GM13977 (cell line): Measurements from ENCODE around the gene NAA40.

Experiments
- DNase-seq: peaks from one replicate; pipeline ENCODE4 v3.0.0; 2012; ENCODE audit warnings: low spot score
- in situ Hi-C: fragments of 300-500 bp; cut with MboI; formaldehyde crosslinking; loops from one replicate; pipeline ENCODE4 v1.12.0; 2022; ENCODE audit warnings: low sequenced_read_pairs, low pct_unique_long_range_greater_than_20kb, mixed read lengths, inconsistent platforms; ENCODE audit not compliant: unreplicated experiment
- TF ChIP-seq, protein P1 (sequence below): IDR thresholded peaks from 2 replicates; pipeline ENCODE4 v1.5.1; 2012; ENCODE audit warnings: mild to moderate bottlenecking, control low read depth; ENCODE audit not compliant: insufficient read depth; ENCODE audit errors: extremely low read depth, missing control alignments

Gene NAA40

DNA sequence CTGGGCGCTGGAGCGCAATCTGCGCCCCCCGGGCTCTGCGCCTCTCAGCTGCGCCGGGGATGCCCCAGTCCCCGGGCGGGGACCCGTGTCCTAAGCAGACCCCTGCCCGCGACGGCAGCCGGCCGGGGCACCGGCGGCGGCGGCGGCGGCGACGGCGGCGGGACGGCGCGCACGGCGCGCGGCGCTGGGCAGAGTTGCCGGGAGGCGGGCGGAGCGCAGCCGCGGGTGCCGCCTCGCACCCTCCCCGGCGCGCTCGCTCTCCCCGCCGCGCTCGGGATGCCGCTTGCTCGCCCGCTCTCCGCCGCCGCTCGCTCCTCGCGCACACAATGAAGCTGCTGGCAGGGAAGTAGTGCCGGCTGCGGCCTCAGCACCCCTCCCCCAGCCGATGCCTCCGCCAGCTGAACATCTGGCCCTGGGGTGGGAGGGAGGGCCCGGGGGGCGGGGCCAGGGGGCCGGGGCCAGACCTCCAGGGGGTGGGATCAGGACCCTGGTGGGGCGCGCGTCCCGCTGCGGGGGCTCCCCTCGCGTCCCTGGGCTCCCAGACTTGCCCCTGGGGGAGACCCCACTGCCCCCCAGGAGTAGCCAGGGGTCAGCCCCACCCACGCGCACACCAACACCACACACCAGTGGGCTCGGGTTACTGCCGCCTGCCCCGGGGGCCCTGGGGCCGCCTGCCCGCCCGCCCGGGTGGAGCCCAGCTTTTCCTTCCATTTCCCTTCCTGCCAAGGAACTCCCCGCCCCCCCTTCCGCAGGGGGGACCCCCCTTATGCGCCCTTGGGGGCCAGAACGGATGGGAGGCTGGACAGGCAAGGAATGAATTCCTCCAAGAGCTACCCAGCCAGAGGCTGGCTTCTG, 21.7 kb upstream of the NAA40 start, which contains the start of gene RCOR2:
TSS of gene RCOR2 (minus strand) at position 328 of the 855 bp plus-strand sequence. CDS start 708 bp downstream, outside the sequence.
- in situ Hi-C loops = no loop called here
- peak; percentile 94 for DNase-seq
- TF ChIP-seq, protein P1, sequence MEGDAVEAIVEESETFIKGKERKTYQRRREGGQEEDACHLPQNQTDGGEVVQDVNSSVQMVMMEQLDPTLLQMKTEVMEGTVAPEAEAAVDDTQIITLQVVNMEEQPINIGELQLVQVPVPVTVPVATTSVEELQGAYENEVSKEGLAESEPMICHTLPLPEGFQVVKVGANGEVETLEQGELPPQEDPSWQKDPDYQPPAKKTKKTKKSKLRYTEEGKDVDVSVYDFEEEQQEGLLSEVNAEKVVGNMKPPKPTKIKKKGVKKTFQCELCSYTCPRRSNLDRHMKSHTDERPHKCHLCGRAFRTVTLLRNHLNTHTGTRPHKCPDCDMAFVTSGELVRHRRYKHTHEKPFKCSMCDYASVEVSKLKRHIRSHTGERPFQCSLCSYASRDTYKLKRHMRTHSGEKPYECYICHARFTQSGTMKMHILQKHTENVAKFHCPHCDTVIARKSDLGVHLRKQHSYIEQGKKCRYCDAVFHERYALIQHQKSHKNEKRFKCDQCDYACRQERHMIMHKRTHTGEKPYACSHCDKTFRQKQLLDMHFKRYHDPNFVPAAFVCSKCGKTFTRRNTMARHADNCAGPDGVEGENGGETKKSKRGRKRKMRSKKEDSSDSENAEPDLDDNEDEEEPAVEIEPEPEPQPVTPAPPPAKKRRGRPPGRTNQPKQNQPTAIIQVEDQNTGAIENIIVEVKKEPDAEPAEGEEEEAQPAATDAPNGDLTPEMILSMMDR = no peak

DNA sequence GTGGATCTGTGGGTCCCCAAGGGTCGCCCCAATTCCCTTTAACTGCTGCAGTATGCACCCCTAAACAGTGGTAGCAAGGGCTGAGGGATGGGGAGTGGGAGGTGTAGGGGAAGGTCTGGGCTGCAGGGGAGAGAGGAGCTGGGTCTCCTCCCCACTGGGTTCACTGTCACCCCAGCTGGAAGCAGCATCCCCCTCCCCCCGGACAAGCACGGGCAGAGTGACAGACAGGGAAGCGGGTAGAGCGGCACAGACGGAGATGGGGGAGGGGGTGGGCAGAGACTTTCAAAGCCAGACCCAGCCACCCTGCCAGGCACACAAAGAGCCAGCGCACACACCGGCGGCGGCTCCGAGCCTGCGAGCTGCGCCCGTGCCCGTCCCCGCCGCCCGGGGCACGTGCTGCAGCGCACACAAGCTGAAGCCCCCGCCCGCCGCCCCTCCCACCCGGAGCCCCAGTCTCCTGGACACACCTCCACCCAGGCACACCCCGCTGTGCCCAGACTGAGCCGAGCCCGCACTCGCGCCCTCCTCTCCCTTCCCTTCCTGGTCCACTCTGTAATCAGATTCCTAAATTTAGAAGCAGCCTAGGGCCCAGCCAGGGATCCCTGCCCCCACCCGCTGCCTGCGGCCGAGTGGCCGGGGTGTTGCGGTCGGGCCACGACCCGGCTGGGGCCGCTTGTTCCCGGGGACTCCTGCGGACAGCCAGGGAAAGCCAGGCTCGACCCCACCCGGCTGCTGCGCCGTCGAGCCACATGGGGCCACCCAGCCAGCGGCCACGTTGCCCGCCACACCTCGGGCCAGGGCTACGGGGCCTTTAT, 20.9 kb upstream of the NAA40 start:
- peak; percentile 69 for DNase-seq
- TF ChIP-seq, protein P1 = no peak
- in situ Hi-C loops = no loop called here

DNA sequence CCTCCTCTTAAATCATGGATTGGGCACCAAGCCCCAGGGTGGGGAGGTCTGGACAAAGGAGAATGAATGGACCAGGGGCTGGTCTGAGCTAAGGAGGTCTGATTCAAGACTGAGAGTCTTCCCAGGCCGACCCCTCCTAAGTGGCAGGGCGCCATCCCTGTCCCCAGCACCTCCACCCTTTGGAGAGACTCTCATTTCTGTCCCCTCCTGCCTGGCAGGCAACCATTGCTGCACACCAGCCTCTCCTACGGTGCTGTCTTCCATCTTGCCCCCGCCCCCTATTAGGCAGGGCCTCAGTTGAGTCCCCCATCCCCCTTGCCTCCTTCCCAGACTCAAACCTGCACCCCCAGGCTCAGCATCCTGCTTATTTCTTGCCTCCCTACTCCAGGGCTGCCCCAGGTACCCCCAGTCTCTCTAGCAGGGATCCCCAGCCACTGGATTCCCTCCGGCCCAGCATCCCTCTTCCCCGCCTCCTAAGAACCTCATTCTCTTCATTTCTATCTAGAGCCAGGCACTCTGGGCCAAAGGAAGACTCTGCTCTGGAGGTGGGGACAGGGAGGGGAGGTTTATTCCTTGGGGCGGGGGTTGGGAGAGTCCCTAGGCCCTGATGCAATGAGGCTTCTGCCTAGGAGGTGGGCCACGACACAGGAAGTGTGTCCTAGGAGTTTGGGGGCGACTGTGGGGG, 20.2 kb upstream of the NAA40 start:
- no peak for DNase-seq
- TF ChIP-seq, protein P1 = no peak
- in situ Hi-C loops = no loop called here

DNA sequence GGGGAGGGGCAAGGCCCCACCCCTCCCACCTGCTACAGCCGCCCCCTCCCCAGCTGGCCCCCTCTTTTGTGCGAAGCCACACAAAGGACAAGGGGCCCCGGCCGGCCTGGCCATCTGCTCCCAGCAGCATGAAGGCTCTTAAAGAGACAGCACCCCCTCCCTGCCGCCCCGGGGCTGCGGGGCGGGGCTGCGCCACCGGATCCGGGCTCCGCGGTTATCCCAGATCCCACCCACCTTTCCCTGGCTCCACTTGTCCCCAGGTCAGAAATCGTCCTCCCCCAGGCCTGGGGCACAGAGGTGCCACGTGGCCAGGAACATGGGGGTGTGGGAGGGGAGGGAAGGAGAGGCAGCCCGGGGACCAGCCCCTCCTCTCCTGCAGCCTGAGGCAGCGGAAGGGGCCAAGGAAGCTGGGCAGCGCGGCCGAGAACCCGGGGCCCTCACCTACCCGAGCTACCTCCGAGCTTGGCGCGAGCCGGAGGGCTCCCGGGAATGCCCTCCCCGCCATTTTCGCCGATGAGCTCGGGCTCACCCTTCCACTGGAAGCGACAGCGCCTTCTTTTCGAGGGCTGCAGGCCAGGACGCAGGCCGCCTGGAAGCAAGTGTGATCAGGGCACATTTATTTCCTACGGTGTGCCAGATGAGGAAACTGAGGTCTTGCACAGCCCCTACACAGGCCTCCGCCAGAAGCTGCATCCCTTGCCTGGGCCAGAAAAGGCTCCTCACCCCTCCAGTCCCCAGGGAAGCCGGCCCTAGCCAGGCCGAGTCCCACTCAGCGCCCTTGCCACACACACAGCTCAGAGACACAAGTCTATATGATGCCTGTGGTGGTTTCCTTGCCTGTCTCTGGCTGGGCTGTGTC, 19.3 kb upstream of the NAA40 start:
- TF ChIP-seq, protein P1 = no peak
- in situ Hi-C loops = no loop called here
- no peak for DNase-seq

DNA sequence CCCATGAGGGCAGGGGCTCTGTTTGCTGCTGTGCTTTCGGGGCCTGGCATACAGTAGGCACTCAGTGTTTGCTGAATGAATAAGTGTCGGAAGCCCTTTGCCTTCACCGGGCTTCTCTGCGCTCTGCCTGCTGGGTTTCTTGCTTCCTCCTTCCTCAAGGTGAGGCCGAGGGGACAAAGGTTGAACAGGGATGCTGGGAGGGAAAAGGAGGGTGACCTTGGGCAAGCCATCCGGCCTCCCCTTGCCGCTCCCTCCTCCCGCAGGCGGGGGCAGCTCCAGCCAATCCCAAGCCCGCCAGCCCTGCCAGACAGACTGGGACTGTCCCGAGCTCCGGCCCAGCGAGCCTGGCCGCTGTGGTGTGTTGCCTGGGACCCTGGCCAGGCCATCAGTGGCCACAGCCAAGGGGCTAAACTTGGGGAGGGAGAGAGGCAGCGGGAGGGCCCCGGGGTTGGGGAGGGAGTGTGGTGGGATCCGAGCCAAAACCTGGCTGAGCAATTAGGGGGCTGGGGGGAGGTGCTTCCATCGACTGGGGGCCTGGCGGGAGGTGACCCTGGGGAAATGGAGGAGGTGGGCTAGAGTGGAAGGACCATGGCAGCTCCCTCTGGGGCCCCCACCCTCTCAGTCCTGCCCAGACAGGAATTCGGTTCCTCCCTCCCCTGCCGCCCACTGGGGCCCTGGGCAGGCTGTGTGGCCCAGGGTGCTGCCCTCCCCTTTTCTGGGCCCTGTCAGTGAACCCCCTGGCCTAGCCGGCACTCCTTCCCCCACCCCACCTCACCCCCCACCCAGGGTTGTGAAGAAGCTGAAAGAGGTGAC, 18.5 kb upstream of the NAA40 start:
- TF ChIP-seq, protein P1 = no peak
- DNase-seq = no peak

More for the DNA sequence above, 18.5 kb upstream of the NAA40 start:
- in situ Hi-C loops = no loop called here
